ENCODE measurements around the gene HYAL3. TPM values are rescaled to one million over a fixed set of nuclear protein-coding genes. Genes with fewer than 3 reads are reported as not detected.
A peak's percentile ranks its signal among the peaks of the same experiment; 100 is the strongest.

Gene HYAL3
- total RNA-seq, 2 donors from 2014 or later, result 2.6 to 3.3 TPM

DNA sequence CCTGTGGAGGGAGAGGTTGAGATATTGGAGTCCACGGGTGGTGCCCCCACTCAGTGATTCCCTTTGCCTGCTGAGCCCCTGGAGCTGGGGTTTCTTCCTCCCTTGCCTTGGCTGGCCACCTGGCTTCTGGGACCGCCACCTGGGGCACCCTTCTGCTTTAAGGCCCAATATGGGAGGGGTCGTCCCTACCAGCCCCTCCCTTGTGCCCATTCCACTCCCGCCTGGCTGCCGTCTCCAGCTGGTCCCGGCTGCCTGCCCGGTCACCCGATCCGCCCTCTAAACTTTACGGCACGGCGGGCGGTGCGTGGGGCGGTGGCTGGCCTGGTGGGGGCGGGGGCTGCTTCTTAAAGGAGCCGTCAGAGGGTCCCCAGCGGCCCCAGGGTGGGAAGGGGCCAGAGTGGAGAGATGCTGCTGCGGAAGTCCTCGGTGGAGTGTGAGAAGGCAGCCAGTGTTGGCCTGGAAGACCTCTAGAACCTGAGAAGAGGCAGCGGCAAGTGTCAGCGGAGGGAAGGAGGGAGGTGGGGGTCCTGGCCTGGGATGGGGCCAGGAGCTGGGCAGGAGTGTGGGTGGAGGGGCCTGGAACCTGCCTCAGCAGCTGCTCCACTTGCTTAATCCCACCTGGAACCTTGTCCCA lies 31.8 kb downstream of the HYAL3 start:
- peak; percentile 79 for DNase-seq
- TF ChIP-seq, protein P1, sequence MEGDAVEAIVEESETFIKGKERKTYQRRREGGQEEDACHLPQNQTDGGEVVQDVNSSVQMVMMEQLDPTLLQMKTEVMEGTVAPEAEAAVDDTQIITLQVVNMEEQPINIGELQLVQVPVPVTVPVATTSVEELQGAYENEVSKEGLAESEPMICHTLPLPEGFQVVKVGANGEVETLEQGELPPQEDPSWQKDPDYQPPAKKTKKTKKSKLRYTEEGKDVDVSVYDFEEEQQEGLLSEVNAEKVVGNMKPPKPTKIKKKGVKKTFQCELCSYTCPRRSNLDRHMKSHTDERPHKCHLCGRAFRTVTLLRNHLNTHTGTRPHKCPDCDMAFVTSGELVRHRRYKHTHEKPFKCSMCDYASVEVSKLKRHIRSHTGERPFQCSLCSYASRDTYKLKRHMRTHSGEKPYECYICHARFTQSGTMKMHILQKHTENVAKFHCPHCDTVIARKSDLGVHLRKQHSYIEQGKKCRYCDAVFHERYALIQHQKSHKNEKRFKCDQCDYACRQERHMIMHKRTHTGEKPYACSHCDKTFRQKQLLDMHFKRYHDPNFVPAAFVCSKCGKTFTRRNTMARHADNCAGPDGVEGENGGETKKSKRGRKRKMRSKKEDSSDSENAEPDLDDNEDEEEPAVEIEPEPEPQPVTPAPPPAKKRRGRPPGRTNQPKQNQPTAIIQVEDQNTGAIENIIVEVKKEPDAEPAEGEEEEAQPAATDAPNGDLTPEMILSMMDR (conservative IDR thresholded peaks at IDR 0.05), result no peak
- Histone ChIP-seq H3K36me3 (ENCODE audit: control insufficient read depth, insufficient read depth, low read length) (no peaks in the 10 kb centered on the region), H3K9ac (ENCODE audit: extremely low read depth, low read length, poor library complexity, severe bottlenecking) (no peak overlapping the region), H3K4me3 (ENCODE audit: low read length) (no peak overlapping the region), H3K27ac (ENCODE audit: low read depth, low read length) (no peak overlapping the region), H3K4me1 (ENCODE audit: control insufficient read depth, insufficient read depth, low read length) (peaks cover 9% of the 10 kb centered on the region), H3K27me3 (ENCODE audit: control insufficient read depth, insufficient read depth, low read length, poor library complexity, severe bottlenecking) (no peaks in the 10 kb centered on the region), H3K9me3 (ENCODE audit: control insufficient read depth, low read length) (no peaks in the 10 kb centered on the region)
- peaks cover 8% of the 10 kb centered on the region for H3K27me3 Mint-ChIP-seq (ENCODE audit: insufficient read depth)
- no peaks in the 10 kb centered on the region for H3K36me3 Mint-ChIP-seq (ENCODE audit: low read depth)
- H3K4me1 Mint-ChIP-seq, result peaks cover 22% of the 10 kb centered on the region
- H3K27ac Mint-ChIP-seq, result no peak overlapping the region
- no peaks in the 10 kb centered on the region for H3K9me3 Mint-ChIP-seq
- peak overlapping the region; percentile 19 for H3K4me3 Mint-ChIP-seq
- 41 to 47% methylated on average over 4 to 22 of the region's 22 CpGs for WGBS, 2 experiments (ENCODE audit: insufficient coverage in 1 of 2, insufficient read length in 1 of 2)

DNA sequence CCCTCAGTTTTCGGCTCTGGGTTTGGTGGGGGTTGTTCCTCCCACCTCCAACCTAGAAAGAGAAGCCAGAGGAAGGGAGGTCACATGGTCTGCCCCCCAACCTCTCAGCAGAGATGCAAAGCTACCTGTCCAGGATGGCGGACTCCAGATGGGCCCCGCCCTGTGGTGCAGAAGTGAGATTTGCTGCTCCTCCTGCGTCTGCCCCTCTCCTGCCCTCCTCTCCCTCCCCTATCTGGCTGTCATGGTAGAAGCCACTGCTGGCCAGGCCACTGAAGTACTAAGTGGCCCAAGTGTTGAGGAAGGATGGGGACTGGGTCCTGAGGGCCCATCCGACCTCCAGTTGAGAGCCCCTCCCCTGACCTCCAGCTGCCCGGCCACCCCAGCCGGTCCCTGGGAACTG lies 32.4 kb downstream of the HYAL3 start:
- WGBS, 2 experiments (ENCODE audit: insufficient coverage in 1 of 2, insufficient read length in 1 of 2), result 83 to 94% methylated on average over 1 to 7 of the region's 7 CpGs
- no peak overlapping the region for H3K27ac ChIP-seq (ENCODE audit: low read depth, low read length)

DNA sequence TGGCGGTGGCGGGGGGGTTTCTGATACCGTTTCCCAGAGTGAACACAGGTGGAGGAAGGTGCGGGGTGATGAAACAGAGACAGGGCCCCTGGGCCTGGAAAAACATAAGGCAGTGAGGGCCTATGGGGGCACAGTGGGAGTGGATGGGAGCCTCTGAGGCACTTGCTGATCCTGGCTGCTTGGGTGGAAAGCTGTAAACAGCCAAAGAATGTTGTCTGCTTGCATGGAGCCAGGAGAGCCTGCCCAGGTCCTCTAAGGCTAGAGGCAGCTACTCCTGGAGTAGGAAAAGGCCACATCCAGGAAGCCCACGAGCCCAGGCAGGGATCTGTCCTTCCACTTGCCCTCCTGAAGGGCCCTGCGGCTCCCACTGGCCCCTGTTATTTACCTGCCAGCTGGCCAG lies 33.2 kb downstream of the HYAL3 start:
- Mint-ChIP-seq H3K36me3 (ENCODE audit: low read depth) (no peaks in the 10 kb centered on the region), H3K27me3 (ENCODE audit: insufficient read depth) (peaks cover 4% of the 10 kb centered on the region), H3K9me3 (no peaks in the 10 kb centered on the region), H3K27ac (peak overlapping the region; percentile 64), H3K4me3 (no peak overlapping the region), H3K4me1 (peaks cover 25% of the 10 kb centered on the region)
- H3K27me3 ChIP-seq (ENCODE audit: control insufficient read depth, insufficient read depth, low read length, poor library complexity, severe bottlenecking), result no peaks in the 10 kb centered on the region
- no peak overlapping the region for H3K9ac ChIP-seq (ENCODE audit: extremely low read depth, low read length, poor library complexity, severe bottlenecking)
- H3K4me1 ChIP-seq (ENCODE audit: control insufficient read depth, insufficient read depth, low read length), result peaks cover 9% of the 10 kb centered on the region
- WGBS, 2 experiments (ENCODE audit: insufficient coverage in 1 of 2, insufficient read length in 1 of 2), result 89 to 93% methylated on average over 2 to 6 of the region's 6 CpGs
- peak overlapping the region; percentile 92 for H3K27ac ChIP-seq (ENCODE audit: low read depth, low read length)
- TF ChIP-seq, protein P1 (conservative IDR thresholded peaks at IDR 0.05), result no peak
- no peaks in the 10 kb centered on the region for H3K36me3 ChIP-seq (ENCODE audit: control insufficient read depth, insufficient read depth, low read length)
- H3K9me3 ChIP-seq (ENCODE audit: control insufficient read depth, low read length), result no peaks in the 10 kb centered on the region
- H3K4me3 ChIP-seq (ENCODE audit: low read length), result no peak overlapping the region
- peak; percentile 57 for DNase-seq

More for the DNA sequence above, 32.4 kb downstream of the HYAL3 start:
- peaks cover 4% of the 10 kb centered on the region for H3K27me3 Mint-ChIP-seq (ENCODE audit: insufficient read depth)
- H3K27me3 ChIP-seq (ENCODE audit: control insufficient read depth, insufficient read depth, low read length, poor library complexity, severe bottlenecking), result no peaks in the 10 kb centered on the region
- H3K9ac ChIP-seq (ENCODE audit: extremely low read depth, low read length, poor library complexity, severe bottlenecking), result no peak overlapping the region
- no peak overlapping the region for H3K27ac Mint-ChIP-seq
- H3K4me1 Mint-ChIP-seq, result peaks cover 22% of the 10 kb centered on the region
- H3K9me3 Mint-ChIP-seq, result no peaks in the 10 kb centered on the region
- no peaks in the 10 kb centered on the region for H3K36me3 ChIP-seq (ENCODE audit: control insufficient read depth, insufficient read depth, low read length)
- peak overlapping the region; percentile 19 for H3K4me3 Mint-ChIP-seq
- H3K4me3 ChIP-seq (ENCODE audit: low read length), result no peak overlapping the region
- no peaks in the 10 kb centered on the region for H3K9me3 ChIP-seq (ENCODE audit: control insufficient read depth, low read length)
- TF ChIP-seq, protein P1 (conservative IDR thresholded peaks at IDR 0.05), result no peak
- peaks cover 9% of the 10 kb centered on the region for H3K4me1 ChIP-seq (ENCODE audit: control insufficient read depth, insufficient read depth, low read length)
- H3K36me3 Mint-ChIP-seq (ENCODE audit: low read depth), result no peaks in the 10 kb centered on the region
- DNase-seq, result no peak

Measured in endodermal cell (in vitro differentiated cells).